Subcutaneous abdominal adipose tissue (tissue), 5 donors: Measurements from ENCODE around the gene PAF1.

Experiments used
- H3K27ac ChIP-seq: one replicate; pipeline ENCODE4 v1.7.0; 2013; ENCODE audit warnings: low read depth, mild to moderate bottlenecking, inconsistent platforms, low read length, moderate library complexity
- H3K27me3 ChIP-seq, 5 donors: one replicate each; pipeline ENCODE4 v1.7.0; 2013; ENCODE audit warnings: low read length in 5 of 5, inconsistent platforms in 1 of 5; ENCODE audit not compliant: control insufficient read depth in 5 of 5, insufficient read depth in 4 of 5
- H3K36me3 ChIP-seq, 5 donors: one replicate each; pipeline ENCODE4 v1.7.0; 2013; ENCODE audit warnings: low read length in 5 of 5; ENCODE audit not compliant: control insufficient read depth in 5 of 5, insufficient read depth in 5 of 5
- H3K4me1 ChIP-seq, 5 donors: one replicate each; pipeline ENCODE4 v1.7.0; 2013; ENCODE audit warnings: low read length in 5 of 5, mild to moderate bottlenecking in 3 of 5, moderate library complexity in 1 of 5; ENCODE audit not compliant: control insufficient read depth in 5 of 5, insufficient read depth in 5 of 5
- H3K4me3 ChIP-seq, 5 donors: one replicate each; pipeline ENCODE4 v1.7.0; 2013; ENCODE audit warnings: low read length in 5 of 5, low read depth in 1 of 5
- H3K9ac ChIP-seq, 5 donors: one replicate each; pipeline ENCODE4 v1.7.0; 2013; ENCODE audit warnings: low read length in 5 of 5, mild to moderate bottlenecking in 4 of 5, moderate library complexity in 3 of 5
- H3K9me3 ChIP-seq, 5 donors: one replicate each; pipeline ENCODE4 v1.7.0; 2013; ENCODE audit warnings: low read length in 5 of 5; ENCODE audit not compliant: control insufficient read depth in 5 of 5
- donor health status: healthy.
- donor health status: healthy.
- donor health status: healthy.
- donor health status: healthy.
- donor health status: healthy.

PAF1 gene

GRCh38 chr19:39405958-39406655 lies 15.2 kb upstream of the PAF1 start:
- peaks cover 19 to 59% (median 47%) of the 10 kb centered on the region in 5 donors for H3K4me1 ChIP-seq
- H3K36me3 ChIP-seq: peaks cover 0 to 22% (median 20%) of the 10 kb centered on the region in 5 donors
- H3K27me3 ChIP-seq: no peaks in the 10 kb centered on the region
- H3K9me3 ChIP-seq: no peaks in the 10 kb centered on the region
- H3K9ac ChIP-seq: peak overlapping the region; percentile 84 to 98 (median 89)
- peak overlapping the region; percentile 99 for H3K27ac ChIP-seq
- peak overlapping the region; percentile 71 to 100 (median 86) for H3K4me3 ChIP-seq

- Histone ChIP-seq H3K36me3 (peaks cover 0 to 22% (median 20%) of the 10 kb centered on the region in 5 donors), H3K9me3 (no peaks in the 10 kb centered on the region), H3K4me1 (peaks cover 13 to 59% (median 44%) of the 10 kb centered on the region in 5 donors), H3K27ac (peak overlapping the region; percentile 99), H3K9ac (peak overlapping the region; percentile 44 to 98 (median 89)), H3K27me3 (no peaks in the 10 kb centered on the region), H3K4me3 (peak overlapping the region; percentile 71 to 100 (median 86))
These were observed 14.5 kb upstream of the PAF1 start for GRCh38 chr19:39405261-39405957.

- Histone ChIP-seq H3K27me3 (no peaks in the 10 kb centered on the region), H3K36me3 (peaks cover 0 to 20% (median 17%) of the 10 kb centered on the region in 5 donors), H3K4me3 (peak overlapping the region; percentile 55 to 66 (median 64)), H3K9me3 (no peaks in the 10 kb centered on the region), H3K27ac (peak overlapping the region; percentile 99), H3K4me1 (peaks cover 15 to 65% (median 48%) of the 10 kb centered on the region in 5 donors), H3K9ac (peak overlapping the region; percentile 79 to 97 (median 81))
These were observed 12.7 kb upstream of the PAF1 start for GRCh38 chr19:39403331-39404312.

GRCh38 chr19:39402346-39403300 lies 11.7 kb upstream of the PAF1 start:
- H3K27me3 ChIP-seq: no peaks in the 10 kb centered on the region
- peak overlapping the region; percentile 99 for H3K27ac ChIP-seq
- H3K4me1 ChIP-seq: peaks cover 20 to 73% (median 53%) of the 10 kb centered on the region in 5 donors
- H3K36me3 ChIP-seq: peaks cover 0 to 10% (median 7%) of the 10 kb centered on the region in 5 donors
- H3K9me3 ChIP-seq: no peaks in the 10 kb centered on the region
- peak overlapping the region; percentile 50 to 64 (median 59) for H3K4me3 ChIP-seq
- H3K9ac ChIP-seq: peak overlapping the region; percentile 72 to 97 (median 81)

GRCh38 chr19:39401549-39402345 lies 10.8 kb upstream of the PAF1 start:
- Histone ChIP-seq H3K36me3 (peaks cover 0 to 4% (median under 1%) of the 10 kb centered on the region in 5 donors), H3K9ac (peak overlapping the region in 4 of 5 donors; percentile 35 to 79 (median 60)), H3K27me3 (no peaks in the 10 kb centered on the region), H3K4me3 (peak overlapping the region in 4 of 5 donors; percentile 49 to 64 (median 62)), H3K4me1 (peaks cover 24 to 78% (median 57%) of the 10 kb centered on the region in 5 donors), H3K27ac (peak overlapping the region; percentile 99), H3K9me3 (no peaks in the 10 kb centered on the region)

- Histone ChIP-seq H3K9ac (peak overlapping the region in 4 of 5 donors; percentile 6 to 35 (median 20)), H3K27ac (peak overlapping the region; percentile 99), H3K9me3 (no peaks in the 10 kb centered on the region), H3K4me1 (peaks cover 24 to 76% (median 56%) of the 10 kb centered on the region in 5 donors), H3K36me3 (peaks cover 0 to 4% (median 2%) of the 10 kb centered on the region in 5 donors), H3K4me3 (peak overlapping the region in 1 of 5 donors; percentile 59), H3K27me3 (no peaks in the 10 kb centered on the region)
These were observed 10.2 kb upstream of the PAF1 start for GRCh38 chr19:39401070-39401548.

- H3K36me3 ChIP-seq: peaks cover 0 to 10% (median 9%) of the 10 kb centered on the region in 5 donors
- peak overlapping the region in 1 of 5 donors; percentile 52 for H3K9ac ChIP-seq
- peak overlapping the region; percentile 95 for H3K27ac ChIP-seq
- no peaks in the 10 kb centered on the region for H3K27me3 ChIP-seq
- H3K4me1 ChIP-seq: peaks cover 24 to 65% (median 47%) of the 10 kb centered on the region in 5 donors
- H3K4me3 ChIP-seq: no peak overlapping the region
- H3K9me3 ChIP-seq: no peaks in the 10 kb centered on the region
These were observed 9.2 kb upstream of the PAF1 start for GRCh38 chr19:39400061-39400460.

- Histone ChIP-seq H3K36me3 (peaks cover 0 to 13% (median 10%) of the 10 kb centered on the region in 5 donors), H3K27me3 (no peaks in the 10 kb centered on the region), H3K4me3 (no peak overlapping the region), H3K4me1 (peaks cover 24 to 61% (median 44%) of the 10 kb centered on the region in 5 donors), H3K9me3 (no peaks in the 10 kb centered on the region), H3K27ac (peak overlapping the region; percentile 95), H3K9ac (peak overlapping the region in 1 of 5 donors; percentile 52)
These were observed 8.8 kb upstream of the PAF1 start for GRCh38 chr19:39399668-39400050.
